Measurements from ENCODE around the gene IL32.

- TF ChIP-seq CTCF (IDR thresholded peaks at IDR 0.05; ENCODE audit: poor library complexity, severe bottlenecking) (peak; percentile 97), EP300 (conservative IDR thresholded peaks at IDR 0.05; ENCODE audit: poor library complexity, severe bottlenecking) (peak; percentile 19), SMC3 (conservative IDR thresholded peaks at IDR 0.05; ENCODE audit: poor library complexity) (peak; percentile 81), POLR2AphosphoS5 (IDR thresholded peaks at IDR 0.05) (peak; percentile 71), RAD21 (conservative IDR thresholded peaks at IDR 0.05) (peak; percentile 85), REST (IDR thresholded peaks at IDR 0.05; ENCODE audit: borderline replicate concordance) (peak; percentile 37)
Measured at GRCh38 chr16:3059041-3059722, 6.3 kb upstream of the IL32 start.
